Keratinocyte (primary cell): Measurements from ENCODE around the gene SPAG9. TPM values are rescaled to one million over a fixed set of nuclear protein-coding genes. Genes with fewer than 3 reads are reported as not detected.

ENCODE experiments used
- DNase-seq: peaks from one replicate; pipeline ENCODE4 v3.0.0-alpha.2; 2011; ENCODE audit warnings: low read depth, missing footprints, low spot score
- FAIRE-seq: peaks from 2 replicates; lab custom pipeline; 2011; peaks lifted over from hg19 to GRCh38; lab: Jason Lieb, UNC
- H2AFZ ChIP-seq: 2 replicates; pipeline ENCODE4 v1.6.0; 2012; ENCODE audit warnings: low read length, control low read depth, inconsistent platforms; ENCODE audit not compliant: control insufficient read depth
- H3K27ac ChIP-seq: 2 replicates; pipeline ENCODE4 v1.5.1; 2011; ENCODE audit warnings: low read length; ENCODE audit not compliant: control insufficient read depth, insufficient read depth
- H3K27me3 ChIP-seq: 3 replicates; pipeline ENCODE4 v1.6.0; 2011; ENCODE audit warnings: low read length; ENCODE audit not compliant: control insufficient read depth, insufficient read depth; ENCODE audit errors: extremely low read depth
- H3K36me3 ChIP-seq, 2 experiments: 2 replicates in 1 of 2; 3 replicates in 1 of 2; pipeline ENCODE4 v1.5.1; 2011; ENCODE audit warnings: low read length in 2 of 2, mild to moderate bottlenecking in 1 of 2; ENCODE audit not compliant: control insufficient read depth in 2 of 2, insufficient read depth in 2 of 2; ENCODE audit errors: extremely low read depth in 1 of 2
- H3K4me1 ChIP-seq: 3 replicates; pipeline ENCODE4 v1.5.1; 2011; ENCODE audit warnings: low read length; ENCODE audit not compliant: control insufficient read depth, insufficient read depth; ENCODE audit errors: extremely low read depth
- H3K4me2 ChIP-seq: 3 replicates; pipeline ENCODE4 v1.6.0; 2011; ENCODE audit warnings: low read depth, low read length; ENCODE audit not compliant: control insufficient read depth, insufficient read depth; ENCODE audit errors: extremely low read depth
- H3K4me3 ChIP-seq, 3 experiments: fragments of 200-600 bp in 1 of 3; sonication (generic) in 1 of 3; 2 replicates in 2 of 3; 3 replicates in 1 of 3; pipeline ENCODE4 v1.5.1; 2011 to 2016; ENCODE audit warnings: low read length in 3 of 3, mild to moderate bottlenecking in 3 of 3, control low read depth in 2 of 3, inconsistent platforms in 1 of 3, low read depth in 1 of 3, mixed read lengths in 1 of 3, mixed run types in 1 of 3, moderate library complexity in 1 of 3; ENCODE audit not compliant: control insufficient read depth in 2 of 3, insufficient read depth in 2 of 3; ENCODE audit errors: extremely low read depth in 1 of 3
- H3K79me2 ChIP-seq: 2 replicates; pipeline ENCODE4 v1.6.0; 2012; ENCODE audit warnings: low read length; ENCODE audit not compliant: control insufficient read depth, insufficient read depth
- H3K9ac ChIP-seq: 3 replicates; pipeline ENCODE4 v1.6.0; 2011; ENCODE audit warnings: low read length; ENCODE audit not compliant: control insufficient read depth, insufficient read depth; ENCODE audit errors: extremely low read depth
- H3K9me1 ChIP-seq: 3 replicates; pipeline ENCODE4 v1.6.0; 2011; ENCODE audit warnings: low read length; ENCODE audit not compliant: control insufficient read depth, insufficient read depth; ENCODE audit errors: extremely low read depth
- H3K9me3 ChIP-seq: 2 replicates; pipeline ENCODE4 v1.5.1; 2012; ENCODE audit warnings: low read depth, low read length; ENCODE audit not compliant: control insufficient read depth
- H4K20me1 ChIP-seq: 3 replicates; pipeline ENCODE4 v1.6.0; 2011; ENCODE audit warnings: low read length; ENCODE audit not compliant: control insufficient read depth, insufficient read depth; ENCODE audit errors: extremely low read depth
- EZH2 ChIP-seq: IDR thresholded peaks from one replicate; pipeline ENCODE4 v1.6.1; 2012; ENCODE audit warnings: inconsistent platforms, mild to moderate bottlenecking, low read length, moderate library complexity
- dilution Hi-C: fragments of 300-500 bp; cut with MboI; formaldehyde crosslinking; loops from one replicate; pipeline ENCODE4 v1.7.0; 2020; ENCODE audit warnings: low sequenced_read_pairs; ENCODE audit not compliant: extremely low pct_ligation_motif_present
- polyA plus RNA-seq, 5 experiments: library from polyadenylated mRNA; depleted of rRNA in 3 of 5; stranded (reverse) in 3 of 5; stranded (forward) in 1 of 5; unstranded in 1 of 5; fragments of >200 nt; gene quantifications; 1 replicate in 1 of 5; 2 replicates in 3 of 5; 3 replicates in 1 of 5; pipeline versions ENCODE4 v1.2.1 to v1.2.3, GENCODE V29; 2011 to 2012; ENCODE audit warnings: missing spikeins in 2 of 5, low read depth in 1 of 5, low replicate concordance in 1 of 5
- TF ChIP-seq, protein P1 (sequence below), 3 experiments: IDR thresholded peaks in 1 of 3; conservative IDR thresholded peaks in 1 of 3; optimal IDR thresholded peaks in 1 of 3; 2 replicates in 2 of 3; 3 replicates in 1 of 3; pipeline versions ENCODE3 to v1.5.1; 2011; ENCODE audit warnings: low read length in 3 of 3, mild to moderate bottlenecking in 3 of 3, moderate library complexity in 2 of 3, control low read depth in 1 of 3, inconsistent platforms in 1 of 3; ENCODE audit not compliant: insufficient read depth in 2 of 3; ENCODE audit errors: extremely low read depth in 1 of 3

The SPAG9 gene
- polyA plus RNA-seq, 1 donor (not counting 4 experiments of a cell fraction or from before 2014, with no cell fraction given), result 43.1 TPM

DNA sequence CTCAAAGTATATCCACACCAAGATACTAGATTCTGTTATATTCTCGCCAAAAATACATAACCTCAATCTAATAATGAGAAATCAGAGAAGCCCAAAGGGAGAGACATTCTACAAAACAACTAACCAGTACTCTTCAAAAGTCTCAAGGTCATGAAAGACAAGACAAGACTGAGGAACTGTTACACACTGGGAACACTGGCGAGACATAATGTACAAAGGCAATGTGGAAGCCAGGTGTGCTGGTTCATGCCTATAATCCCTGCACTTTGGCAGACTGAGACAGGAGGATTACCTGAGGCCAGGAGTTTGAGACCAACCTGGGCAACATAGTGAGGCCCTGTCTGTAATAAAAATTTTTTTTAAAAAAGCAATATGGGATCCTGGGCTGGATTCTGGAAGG lies 85.9 kb downstream of the SPAG9 start:
- Histone ChIP-seq H3K36me3 (peaks cover 3 to 4% of the 10 kb centered on the region in 2 experiments), H3K79me2 (no peaks in the 10 kb centered on the region), H3K9me1 (no peaks in the 10 kb centered on the region), H3K9ac (no peak overlapping the region), H3K4me1 (peaks cover 3% of the 10 kb centered on the region), H2AFZ (no peak overlapping the region), H3K9me3 (no peaks in the 10 kb centered on the region), H3K27me3 (no peaks in the 10 kb centered on the region), H3K4me2 (no peak overlapping the region), H3K4me3 (no peak overlapping the region), H4K20me1 (no peaks in the 10 kb centered on the region), H3K27ac (no peak overlapping the region)
- dilution Hi-C loops, result no loop called here
- FAIRE-seq (no peak), DNase-seq (no peak)
- no peak for TF ChIP-seq EZH2
- TF ChIP-seq, protein P1, sequence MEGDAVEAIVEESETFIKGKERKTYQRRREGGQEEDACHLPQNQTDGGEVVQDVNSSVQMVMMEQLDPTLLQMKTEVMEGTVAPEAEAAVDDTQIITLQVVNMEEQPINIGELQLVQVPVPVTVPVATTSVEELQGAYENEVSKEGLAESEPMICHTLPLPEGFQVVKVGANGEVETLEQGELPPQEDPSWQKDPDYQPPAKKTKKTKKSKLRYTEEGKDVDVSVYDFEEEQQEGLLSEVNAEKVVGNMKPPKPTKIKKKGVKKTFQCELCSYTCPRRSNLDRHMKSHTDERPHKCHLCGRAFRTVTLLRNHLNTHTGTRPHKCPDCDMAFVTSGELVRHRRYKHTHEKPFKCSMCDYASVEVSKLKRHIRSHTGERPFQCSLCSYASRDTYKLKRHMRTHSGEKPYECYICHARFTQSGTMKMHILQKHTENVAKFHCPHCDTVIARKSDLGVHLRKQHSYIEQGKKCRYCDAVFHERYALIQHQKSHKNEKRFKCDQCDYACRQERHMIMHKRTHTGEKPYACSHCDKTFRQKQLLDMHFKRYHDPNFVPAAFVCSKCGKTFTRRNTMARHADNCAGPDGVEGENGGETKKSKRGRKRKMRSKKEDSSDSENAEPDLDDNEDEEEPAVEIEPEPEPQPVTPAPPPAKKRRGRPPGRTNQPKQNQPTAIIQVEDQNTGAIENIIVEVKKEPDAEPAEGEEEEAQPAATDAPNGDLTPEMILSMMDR (optimal IDR thresholded peaks at IDR 0.05 in 1 of 3, IDR thresholded peaks at IDR 0.05 in 1 of 3, conservative IDR thresholded peaks at IDR 0.05 in 1 of 3; ENCODE audit: extremely low read depth in 1 of 3, insufficient read depth in 2 of 3, low read length in 3 of 3), result no peak

GRCh38 chr17:51032850-51033249 lies 87.8 kb downstream of the SPAG9 start:
- dilution Hi-C loops, result no loop called here
- TF ChIP-seq, protein P1 (optimal IDR thresholded peaks at IDR 0.05 in 1 of 3, IDR thresholded peaks at IDR 0.05 in 1 of 3, conservative IDR thresholded peaks at IDR 0.05 in 1 of 3; ENCODE audit: extremely low read depth in 1 of 3, insufficient read depth in 2 of 3, low read length in 3 of 3), result no peak
- no peak for TF ChIP-seq EZH2
- Histone ChIP-seq H2AFZ (no peak overlapping the region), H3K79me2 (no peaks in the 10 kb centered on the region), H3K4me2 (no peak overlapping the region), H3K9me3 (no peaks in the 10 kb centered on the region), H3K27me3 (no peaks in the 10 kb centered on the region), H3K9ac (no peak overlapping the region), H3K4me1 (peaks cover 3% of the 10 kb centered on the region), H4K20me1 (no peaks in the 10 kb centered on the region), H3K4me3 (no peak overlapping the region), H3K9me1 (no peaks in the 10 kb centered on the region), H3K36me3 (peaks cover 0 to 4% of the 10 kb centered on the region in 2 experiments), H3K27ac (no peak overlapping the region)
- no peak for DNase-seq
- FAIRE-seq, result no peak
